ENCODE measurements around the gene PPM1H. TPM values are rescaled to one million over a fixed set of nuclear protein-coding genes. Genes with fewer than 3 reads are reported as not detected.
A peak's percentile ranks its signal among the peaks of the same experiment; 100 is the strongest.

Gene PPM1H
- total and polyA plus RNA-seq, 12 donors = 0.81 to 5.5 (median 2.6) TPM

GRCh38 chr12:62908674-62909073, 26.3 kb downstream of the PPM1H start:
- no peaks in the 10 kb centered on the region for H3K27me3 ChIP-seq
- H3K4me3 ChIP-seq = no peak overlapping the region
- H3K4me1 ChIP-seq (replicated peaks in 1 of 2) = no peaks in the 10 kb centered on the region
- 55 to 76% (median 61%) methylated on average over 2 of the region's 2 CpGs for WGBS, 4 donors
- no peak for DNase-seq
- intact Hi-C loops (cut with DNase I) = no loop called here
- TF ChIP-seq CTCF (IDR thresholded peaks at IDR 0.05) (no peak), POLR2A (IDR thresholded peaks at IDR 0.05) (no peak)
- H3K36me3 ChIP-seq (replicated peaks in 1 of 2) = no peaks in the 10 kb centered on the region
- H3K9me3 ChIP-seq (replicated peaks in 1 of 3) = no peaks in the 10 kb centered on the region
- no peak overlapping the region for H3K27ac ChIP-seq

- 27 to 63% (median 47%) methylated on average over 2 of the region's 2 CpGs for WGBS, 4 donors
- H3K36me3 ChIP-seq (replicated peaks in 1 of 2) = no peaks in the 10 kb centered on the region
- no peak for DNase-seq
- H3K27me3 ChIP-seq = no peaks in the 10 kb centered on the region
- no peak for TF ChIP-seq CTCF (IDR thresholded peaks at IDR 0.05)
- no peak for TF ChIP-seq POLR2A (IDR thresholded peaks at IDR 0.05)
- H3K4me1 ChIP-seq (replicated peaks in 1 of 2) = peaks cover 0 to 4% of the 10 kb centered on the region in 2 donors
- no peaks in the 10 kb centered on the region for H3K9me3 ChIP-seq (replicated peaks in 1 of 3)
- no peak overlapping the region for H3K27ac ChIP-seq
- H3K4me3 ChIP-seq = no peak overlapping the region
- intact Hi-C loops (cut with DNase I) = no loop called here
Observed at GRCh38 chr12:62907561-62907960, 27.4 kb downstream of the PPM1H start.

GRCh38 chr12:62907078-62907477, 27.9 kb downstream of the PPM1H start:
- intact Hi-C loops (cut with DNase I) = no loop called here
- 74 to 86% (median 82%) methylated on average over 1 of the region's 1 CpG for WGBS, 4 donors

GRCh38 chr12:62903151-62903550, 31.8 kb downstream of the PPM1H start:
- WGBS, 4 donors = 55 to 70% (median 59%) methylated on average over 4 of the region's 4 CpGs
- Histone ChIP-seq H3K36me3 (replicated peaks in 1 of 2) (no peaks in the 10 kb centered on the region), H3K4me1 (replicated peaks in 1 of 2) (peaks cover 0 to 4% of the 10 kb centered on the region in 2 donors), H3K27me3 (no peaks in the 10 kb centered on the region), H3K9me3 (replicated peaks in 1 of 3) (no peaks in the 10 kb centered on the region), H3K4me3 (no peak overlapping the region), H3K27ac (no peak overlapping the region)
- TF ChIP-seq POLR2A (IDR thresholded peaks at IDR 0.05) (no peak), CTCF (IDR thresholded peaks at IDR 0.05) (no peak)
- intact Hi-C loops (cut with DNase I) = no loop called here
- DNase-seq = peak in 1 of 7 donors; percentile 1

More at GRCh38 chr12:62907078-62907477, 27.9 kb downstream of the PPM1H start:
- H3K36me3 ChIP-seq (replicated peaks in 1 of 2) = no peaks in the 10 kb centered on the region
- no peak for DNase-seq
- no peaks in the 10 kb centered on the region for H3K9me3 ChIP-seq (replicated peaks in 1 of 3)
- H3K4me3 ChIP-seq = no peak overlapping the region
- no peaks in the 10 kb centered on the region for H3K27me3 ChIP-seq
- TF ChIP-seq POLR2A (IDR thresholded peaks at IDR 0.05) (no peak), CTCF (IDR thresholded peaks at IDR 0.05) (no peak)
- no peak overlapping the region for H3K27ac ChIP-seq
- peaks cover 0 to 4% of the 10 kb centered on the region in 2 donors for H3K4me1 ChIP-seq (replicated peaks in 1 of 2)

All from adrenal gland (tissue), 12 donors.